Measurements from ENCODE around the gene BBS1.
A peak's percentile ranks its signal among the peaks of the same experiment; 100 is the strongest.

BBS1 gene

GRCh38 chr11:66549696-66550095 lies 39.3 kb downstream of the BBS1 start:
- DNase-seq (ENCODE audit: low spot score): no peak

- no peak for DNase-seq (ENCODE audit: low spot score)
Measured at GRCh38 chr11:66550887-66551286, 40.5 kb downstream of the BBS1 start.

- DNase-seq (ENCODE audit: low spot score): no peak
Measured at GRCh38 chr11:66554602-66555001, 44.2 kb downstream of the BBS1 start.

- no peak for DNase-seq (ENCODE audit: low spot score)
Measured at GRCh38 chr11:66555416-66555815, 45.0 kb downstream of the BBS1 start.

- DNase-seq (ENCODE audit: low spot score): no peak
Measured at GRCh38 chr11:66556086-66556485, 45.7 kb downstream of the BBS1 start.

GRCh38 chr11:66557733-66558326 lies 47.4 kb downstream of the BBS1 start:
- DNase-seq (ENCODE audit: low spot score): no peak

- no peak for DNase-seq (ENCODE audit: low spot score)
Measured at GRCh38 chr11:66559142-66559865, 48.9 kb downstream of the BBS1 start.

GRCh38 chr11:66559866-66560676 lies 49.6 kb downstream of the BBS1 start:
- DNase-seq (ENCODE audit: low spot score): no peak

GRCh38 chr11:66561178-66561974 lies 50.9 kb downstream of the BBS1 start:
- no peak for DNase-seq (ENCODE audit: low spot score)

GRCh38 chr11:66561975-66562248 lies 51.5 kb downstream of the BBS1 start:
- DNase-seq (ENCODE audit: low spot score): no peak

GRCh38 chr11:66562275-66562674 lies 51.8 kb downstream of the BBS1 start:
- no peak for DNase-seq (ENCODE audit: low spot score)

- DNase-seq (ENCODE audit: low spot score): no peak
Measured at GRCh38 chr11:66562907-66563583, 52.6 kb downstream of the BBS1 start.

- DNase-seq (ENCODE audit: low spot score): no peak
Measured at GRCh38 chr11:66563832-66564231, 53.4 kb downstream of the BBS1 start.

GRCh38 chr11:66564538-66564937 lies 54.1 kb downstream of the BBS1 start:
- no peak for DNase-seq (ENCODE audit: low spot score)

GRCh38 chr11:66564984-66565383 lies 54.5 kb downstream of the BBS1 start:
- no peak for DNase-seq (ENCODE audit: low spot score)

GRCh38 chr11:66566221-66566620 lies 55.8 kb downstream of the BBS1 start:
- DNase-seq (ENCODE audit: low spot score): no peak

GRCh38 chr11:66567787-66568123 lies 57.3 kb downstream of the BBS1 start:
- DNase-seq (ENCODE audit: low spot score): no peak

- DNase-seq (ENCODE audit: low spot score): peak; percentile 95
Measured at GRCh38 chr11:66568124-66568916, 57.9 kb downstream of the BBS1 start, which contains the start of gene CTSF. CTSF (minus strand) TSS chr11:66568606; CDS start chr11:66568486, 120 bp downstream.

GRCh38 chr11:66569076-66569475 lies 58.6 kb downstream of the BBS1 start:
- DNase-seq (ENCODE audit: low spot score): no peak

GRCh38 chr11:66570079-66570849 lies 59.8 kb downstream of the BBS1 start:
- DNase-seq (ENCODE audit: low spot score): no peak

Data from Ammon's horn (tissue), 1 donor.